A673 (cell line): ENCODE results near the gene GPR6.

Source experiments
- CTCF ChIP-seq: fragments of 300-800, 200-600 bp; sonication (generic); conservative IDR thresholded peaks from 2 replicates; pipeline ENCODE4 v1.5.1; 2017; ENCODE audit warnings: low read depth, mild to moderate bottlenecking, antibody characterized with exemption, low read length, moderate library complexity, mixed read lengths
- EZH2 ChIP-seq: fragments of 200-600 bp; sonication (generic); IDR thresholded peaks from 2 replicates; pipeline ENCODE4 v1.6.1; 2017; ENCODE audit warnings: borderline replicate concordance, low read depth, mild to moderate bottlenecking, mixed read lengths, antibody characterized with exemption, low read length; ENCODE audit not compliant: poor library complexity, severe bottlenecking

- TF ChIP-seq CTCF (no peak), EZH2 (no peak)
Measured at GRCh38 chr6:109961611-109962041, 16.5 kb upstream of the GPR6 start.
